Gastroesophageal sphincter (tissue), 4 donors: ENCODE data around the gene STK32C. TPM values are rescaled to one million over a fixed set of nuclear protein-coding genes. Genes with fewer than 3 reads are reported as not detected.

Experiments
- ATAC-seq: fragments of 150-250 bp; one replicate; pipeline ENCODE4 v1.9.1; 2016; ENCODE audit warnings: mild to moderate bottlenecking, moderate library complexity
- H3K27ac ChIP-seq, 4 donors: fragments of 200-600 bp; sonication (generic) in 3 of 4; 1 replicate in 3 of 4; 2 replicates in 1 of 4; pipeline ENCODE4 v1.5.1; 2016 to 2019
- H3K27me3 ChIP-seq: fragments of 200-600 bp; sonication (generic); one replicate; pipeline ENCODE4 v1.5.1; 2019
- H3K36me3 ChIP-seq, 2 donors: fragments of 200-600 bp; sonication (generic); one replicate each; pipeline ENCODE4 v1.5.1; 2019; ENCODE audit warnings: control low read depth in 1 of 2
- H3K4me1 ChIP-seq, 3 donors: fragments of 200-600 bp; sonication (generic); 1 replicate in 2 of 3; 2 replicates in 1 of 3; pipeline ENCODE4 v1.5.1; 2016 to 2019; ENCODE audit warnings: control low read depth in 2 of 3
- H3K4me3 ChIP-seq, 2 donors: fragments of 200-600 bp; sonication (generic); one replicate each; pipeline ENCODE4 v1.5.1; 2019; ENCODE audit warnings: mild to moderate bottlenecking in 1 of 2, moderate library complexity in 1 of 2
- H3K9me3 ChIP-seq, 3 donors: fragments of 200-600 bp; sonication (generic); one replicate each; pipeline ENCODE4 v1.5.1; 2017 to 2019; ENCODE audit warnings: control low read depth in 2 of 3
- EP300 ChIP-seq: sonication (generic); formaldehyde crosslinking; IDR thresholded peaks from one replicate; pipeline ENCODE4 v1.6.1; 2017; ENCODE audit warnings: antibody characterized with exemption, mild to moderate bottlenecking
- POLR2A ChIP-seq, 2 donors: fragments of 450-650 bp; IDR thresholded peaks; one replicate each; pipeline ENCODE4 v1.6.1; 2017; ENCODE audit warnings: antibody characterized with exemption in 2 of 2, mild to moderate bottlenecking in 2 of 2, moderate library complexity in 1 of 2
- POLR2AphosphoS5 ChIP-seq: sonication (generic); formaldehyde crosslinking; IDR thresholded peaks from one replicate; pipeline ENCODE4 v1.6.1; 2017; ENCODE audit warnings: antibody characterized with exemption
- WGBS, 2 donors: methylation state at CpG; one replicate each; pipeline ENCODE4 v1.1.5; 2018; ENCODE audit warnings: low coverage in 1 of 2; 5-methylcytosine and 5-hydroxymethylcytosine counted together
- total RNA-seq, 4 donors: library from RNA; depleted of rRNA; stranded (reverse); fragments of >200 nt; gene quantifications; one replicate each; pipeline ENCODE4 v1.1.0, GENCODE V29; 2016
- TF ChIP-seq, protein P1 (sequence below), 4 experiments: fragments of 200-600 bp in 2 of 4; fragments of 450-650 bp in 2 of 4; sonication (generic) in 1 of 4; IDR thresholded peaks; one replicate each; pipeline ENCODE4 v1.5.1; 2017 to 2019; ENCODE audit warnings: antibody characterized with exemption in 4 of 4, mild to moderate bottlenecking in 2 of 4, moderate library complexity in 2 of 4

Gene STK32C
- total RNA-seq, 4 donors from 2014 or later = 3.8 to 13.0 (median 5.1) TPM

DNA sequence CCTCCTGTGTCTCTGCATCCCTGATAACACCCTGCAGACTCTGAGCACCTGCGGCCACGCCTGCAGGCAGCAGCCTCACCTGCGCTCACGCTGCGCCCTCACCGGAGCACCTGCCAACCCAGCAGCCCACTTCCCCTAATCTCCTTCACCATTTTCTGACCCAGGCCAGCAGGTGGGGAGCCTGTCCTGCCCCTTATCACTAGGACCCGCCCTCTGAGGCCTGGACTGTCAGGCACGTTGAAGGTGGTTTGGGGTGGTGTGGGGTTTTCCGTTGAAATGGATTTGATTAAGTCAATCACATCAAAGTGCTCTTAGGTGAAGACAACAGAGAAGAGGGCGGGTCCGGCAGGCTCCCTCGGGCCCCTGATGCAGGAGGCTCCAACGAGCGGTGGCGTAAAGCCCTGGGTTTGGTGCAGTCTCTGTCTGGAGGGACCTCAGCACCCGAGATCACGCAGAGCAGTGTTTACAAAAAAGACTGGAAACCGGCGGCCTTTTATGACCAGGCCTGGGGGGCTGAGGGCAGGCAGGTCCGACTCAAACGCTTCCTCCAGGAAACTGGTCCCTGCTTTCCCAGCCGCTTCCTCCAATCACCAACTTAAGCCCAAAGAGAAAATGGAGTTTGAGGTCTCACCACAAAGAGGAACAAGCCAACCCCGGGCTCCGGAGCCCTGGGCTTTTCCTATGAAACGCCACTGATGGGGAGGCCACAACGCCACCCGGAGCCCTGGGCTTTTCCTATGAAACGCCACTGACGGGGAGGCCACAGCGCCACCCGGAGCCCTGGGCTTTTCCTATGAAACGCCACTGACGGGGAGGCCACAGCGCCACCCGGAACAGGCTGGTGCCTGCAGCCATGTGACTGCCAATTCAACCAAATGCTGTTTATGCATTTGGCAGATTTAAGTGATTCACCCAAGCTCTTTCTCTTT, 75.5 kb downstream of the STK32C start:
- H3K27me3 ChIP-seq = no peaks in the 10 kb centered on the region
- peaks cover 0 to 4% (median 0%) of the 10 kb centered on the region in 3 donors for H3K4me1 ChIP-seq
- H3K27ac ChIP-seq = no peak overlapping the region
- ATAC-seq = no peak
- TF ChIP-seq, protein P1, sequence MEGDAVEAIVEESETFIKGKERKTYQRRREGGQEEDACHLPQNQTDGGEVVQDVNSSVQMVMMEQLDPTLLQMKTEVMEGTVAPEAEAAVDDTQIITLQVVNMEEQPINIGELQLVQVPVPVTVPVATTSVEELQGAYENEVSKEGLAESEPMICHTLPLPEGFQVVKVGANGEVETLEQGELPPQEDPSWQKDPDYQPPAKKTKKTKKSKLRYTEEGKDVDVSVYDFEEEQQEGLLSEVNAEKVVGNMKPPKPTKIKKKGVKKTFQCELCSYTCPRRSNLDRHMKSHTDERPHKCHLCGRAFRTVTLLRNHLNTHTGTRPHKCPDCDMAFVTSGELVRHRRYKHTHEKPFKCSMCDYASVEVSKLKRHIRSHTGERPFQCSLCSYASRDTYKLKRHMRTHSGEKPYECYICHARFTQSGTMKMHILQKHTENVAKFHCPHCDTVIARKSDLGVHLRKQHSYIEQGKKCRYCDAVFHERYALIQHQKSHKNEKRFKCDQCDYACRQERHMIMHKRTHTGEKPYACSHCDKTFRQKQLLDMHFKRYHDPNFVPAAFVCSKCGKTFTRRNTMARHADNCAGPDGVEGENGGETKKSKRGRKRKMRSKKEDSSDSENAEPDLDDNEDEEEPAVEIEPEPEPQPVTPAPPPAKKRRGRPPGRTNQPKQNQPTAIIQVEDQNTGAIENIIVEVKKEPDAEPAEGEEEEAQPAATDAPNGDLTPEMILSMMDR (IDR thresholded peaks at IDR 0.05) = no peak
- TF ChIP-seq POLR2AphosphoS5 (no peak), EP300 (no peak), POLR2A (IDR thresholded peaks at IDR 0.05) (no peak)
- 77 to 97% methylated on average over 11 to 15 of the region's 35 CpGs for WGBS, 2 donors
- no peaks in the 10 kb centered on the region for H3K36me3 ChIP-seq
- H3K9me3 ChIP-seq = no peaks in the 10 kb centered on the region
- no peak overlapping the region for H3K4me3 ChIP-seq

DNA sequence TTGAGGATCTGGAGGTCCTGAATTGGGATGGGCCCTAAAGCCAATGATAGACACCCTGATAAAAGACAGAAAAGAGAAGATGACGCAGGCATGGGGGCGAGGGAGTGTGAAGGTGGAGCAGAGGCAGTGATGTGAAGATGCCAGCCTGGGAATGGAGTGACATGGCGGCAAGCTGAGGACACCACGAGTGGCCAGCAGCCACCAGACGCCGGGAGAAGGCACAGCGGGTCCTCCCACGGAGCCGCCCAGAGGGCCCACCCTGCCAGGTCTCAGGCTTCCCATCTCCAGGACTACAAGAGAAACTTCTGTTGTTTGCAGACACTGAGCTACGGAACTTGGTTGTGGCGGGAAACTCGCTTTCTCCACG, 76.1 kb downstream of the STK32C start:
- Histone ChIP-seq H3K36me3 (no peaks in the 10 kb centered on the region), H3K4me3 (no peak overlapping the region), H3K4me1 (peaks cover 0 to 4% (median 0%) of the 10 kb centered on the region in 3 donors), H3K27ac (no peak overlapping the region), H3K9me3 (no peaks in the 10 kb centered on the region), H3K27me3 (no peaks in the 10 kb centered on the region)
- 90% methylated on average over 9 of the region's 13 CpGs; no CpG with 5 or more reads in 1 of the 2 donors for WGBS, 2 donors
- ATAC-seq = no peak
- TF ChIP-seq POLR2AphosphoS5 = no peak
- no peak for TF ChIP-seq POLR2A (IDR thresholded peaks at IDR 0.05)
- TF ChIP-seq, protein P1 (IDR thresholded peaks at IDR 0.05) = no peak
- TF ChIP-seq EP300 = no peak

DNA sequence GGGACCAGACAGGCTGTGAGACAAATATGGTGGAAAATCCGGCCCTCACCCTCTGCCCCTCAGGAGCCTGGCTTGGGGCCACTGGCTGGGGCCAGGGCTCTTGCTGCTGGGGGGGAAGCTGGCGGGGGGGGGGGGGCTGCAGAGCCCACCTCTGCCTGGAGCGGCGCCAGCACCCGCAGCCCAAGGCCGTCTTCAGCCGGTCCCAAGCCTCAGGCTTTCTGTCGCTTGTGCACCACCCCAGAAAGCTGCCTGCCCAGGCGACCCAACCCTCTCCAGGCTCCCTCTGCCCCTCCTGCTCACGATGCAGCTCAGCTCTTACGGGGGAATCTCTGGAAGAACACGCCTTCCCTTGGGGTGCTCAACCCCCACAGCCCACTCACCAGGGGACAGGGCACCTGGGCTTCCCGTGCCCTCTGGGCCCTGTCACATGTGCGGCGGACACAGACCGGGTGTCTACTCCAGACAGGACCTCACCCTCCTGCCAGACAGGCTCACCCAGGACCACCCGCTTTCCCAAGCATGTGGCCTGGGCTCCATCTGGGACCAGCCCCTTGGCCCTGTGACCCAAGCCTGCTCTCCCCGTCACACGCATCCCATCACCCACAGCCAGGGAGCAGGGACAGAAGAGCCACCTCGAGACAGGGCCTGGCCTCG, 77.1 kb downstream of the STK32C start:
- Histone ChIP-seq H3K4me1 (peaks cover 0 to 4% (median 0%) of the 10 kb centered on the region in 3 donors), H3K27me3 (no peaks in the 10 kb centered on the region), H3K27ac (peak overlapping the region in 3 of 4 donors; percentile 32 to 64 (median 60)), H3K9me3 (no peaks in the 10 kb centered on the region), H3K4me3 (peak overlapping the region in 1 of 2 donors; percentile 36), H3K36me3 (no peaks in the 10 kb centered on the region)
- TF ChIP-seq POLR2AphosphoS5 (no peak), POLR2A (IDR thresholded peaks at IDR 0.05) (no peak), EP300 (no peak)
- TF ChIP-seq, protein P1 (IDR thresholded peaks at IDR 0.05) = no peak
- no peak for ATAC-seq
- 100% methylated on average over 2 of the region's 21 CpGs; no CpG with 5 or more reads in 1 of the 2 donors for WGBS, 2 donors

DNA sequence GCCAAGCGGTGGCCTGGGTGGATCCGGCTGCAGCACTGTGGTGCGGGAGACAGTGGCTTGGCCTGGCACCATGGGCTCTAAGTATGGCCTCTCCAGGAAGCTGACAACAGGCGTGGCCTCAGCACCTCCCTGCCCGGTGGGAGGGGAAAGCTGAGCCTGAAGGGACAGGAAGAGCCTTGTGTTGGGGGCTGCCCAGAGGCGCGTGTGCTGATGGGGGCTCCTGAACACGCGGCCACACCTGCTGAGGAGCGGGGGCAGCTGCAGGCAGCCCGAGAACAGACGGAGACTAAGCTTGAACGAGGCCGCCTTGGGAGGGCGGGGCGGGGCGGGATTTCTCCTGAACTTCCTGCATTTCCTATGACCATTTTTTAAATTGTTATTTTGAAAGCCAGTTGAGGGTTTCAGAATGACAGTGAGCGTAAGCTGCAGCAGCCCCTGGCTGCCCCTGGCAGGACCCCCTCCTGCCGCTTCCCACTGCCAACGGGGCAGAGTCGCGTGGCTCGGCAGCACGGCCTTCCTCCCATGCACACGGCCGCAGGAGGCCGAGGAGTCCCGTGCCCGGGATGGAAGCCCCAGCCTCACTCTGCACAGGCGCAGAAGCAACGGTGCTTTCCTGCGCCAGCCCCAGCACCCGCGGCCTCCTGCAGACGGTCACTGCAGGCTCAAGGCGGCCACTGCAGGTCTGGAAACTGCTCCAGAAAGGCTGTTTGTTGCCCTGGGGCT, 77.8 kb downstream of the STK32C start:
- peaks cover 0 to 4% (median 0%) of the 10 kb centered on the region in 3 donors for H3K4me1 ChIP-seq
- no peaks in the 10 kb centered on the region for H3K9me3 ChIP-seq
- peaks cover 0 to 4% of the 10 kb centered on the region in 2 donors for H3K36me3 ChIP-seq
- H3K27me3 ChIP-seq = no peaks in the 10 kb centered on the region
- ATAC-seq = peak; percentile 48
- peak overlapping the region in 3 of 4 donors; percentile 32 to 64 (median 60) for H3K27ac ChIP-seq
- TF ChIP-seq EP300 (no peak), POLR2AphosphoS5 (no peak), POLR2A (IDR thresholded peaks at IDR 0.05) (no peak)
- TF ChIP-seq, protein P1 (IDR thresholded peaks at IDR 0.05) = no peak
- peak overlapping the region in 1 of 2 donors; percentile 36 for H3K4me3 ChIP-seq
- 41 to 57% methylated on average over 5 to 7 of the region's 36 CpGs for WGBS, 2 donors
